CD4-positive, alpha-beta T cell treated with Interleukin-1 beta for 1 hour (primary cell): Measurements from ENCODE around the gene SLC51B.

Experiments used
- DNase-seq, 2 donors: peaks; one replicate each; pipeline ENCODE4 v3.0.0-alpha.2; 2020 to 2022

Gene SLC51B

DNA sequence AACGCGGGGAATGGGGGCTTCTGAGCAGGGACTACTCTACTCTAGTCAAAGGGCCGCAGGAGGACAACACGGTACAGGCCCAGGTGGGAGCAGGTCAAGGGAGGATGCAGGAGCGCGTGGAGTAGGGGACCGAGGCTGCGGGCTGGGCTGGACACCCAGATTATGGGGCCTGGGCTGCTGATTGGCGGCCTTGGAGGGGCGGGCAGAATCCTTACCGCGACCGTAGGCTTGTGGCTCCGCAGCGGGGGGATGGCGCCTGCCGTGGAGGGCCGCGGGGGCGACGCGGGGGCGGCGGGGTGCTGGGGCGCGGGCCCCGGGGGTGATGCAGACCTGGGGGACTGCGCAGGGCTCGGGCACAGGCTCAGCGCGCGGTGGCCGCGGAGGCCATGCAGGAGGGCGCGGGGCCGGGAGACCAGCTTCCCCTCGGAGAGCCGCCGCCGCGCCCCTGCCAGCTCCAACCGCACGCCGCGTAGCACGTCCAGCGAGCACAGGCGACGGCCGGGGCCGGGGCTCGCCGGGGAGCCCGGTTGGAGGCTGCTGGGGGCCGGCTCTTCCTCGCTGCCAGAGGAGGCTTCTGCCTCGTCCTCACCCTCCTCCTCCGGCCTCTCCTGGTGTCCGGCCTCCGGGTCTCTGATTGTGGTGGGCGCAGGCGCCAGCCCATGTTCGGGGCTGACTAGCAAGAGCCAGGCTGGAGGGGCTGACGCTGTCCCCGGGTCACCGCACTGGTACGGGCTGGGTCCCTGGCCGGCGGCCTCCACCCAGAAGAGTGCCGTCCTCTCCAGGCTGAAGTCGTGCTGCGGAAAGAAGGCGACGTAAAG, 56.9 kb downstream of the SLC51B start:
- DNase-seq, result no peak

DNA sequence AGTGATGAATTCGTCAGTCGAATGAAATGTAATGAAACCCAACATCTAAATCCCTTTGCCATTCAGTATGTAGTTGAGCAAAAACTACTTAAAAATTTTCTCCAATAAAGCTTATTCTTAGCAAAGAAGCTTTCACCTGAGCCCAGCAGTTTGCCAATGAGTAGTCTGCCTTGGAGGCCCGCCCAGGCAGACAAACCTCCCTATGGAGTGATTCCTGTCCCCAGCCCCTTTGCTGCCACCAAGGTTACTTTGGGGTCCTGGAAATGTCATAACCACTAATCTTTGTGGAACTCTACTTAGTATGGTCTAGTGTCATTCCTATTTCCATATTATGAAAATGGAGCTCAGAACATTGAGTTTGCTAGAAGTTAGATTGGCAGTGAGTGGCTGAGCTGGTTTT, 57.7 kb downstream of the SLC51B start:
- no peak for DNase-seq
